Keratinocyte (primary cell): Measurements from ENCODE around the gene TFPI2.

Source experiments
- CTCF ChIP-seq, 3 experiments: IDR thresholded peaks in 1 of 3; conservative IDR thresholded peaks in 1 of 3; optimal IDR thresholded peaks in 1 of 3; 2 replicates in 2 of 3; 3 replicates in 1 of 3; pipeline versions ENCODE3 to v1.5.1; 2011; ENCODE audit warnings: low read length in 3 of 3, mild to moderate bottlenecking in 3 of 3, moderate library complexity in 2 of 3, control low read depth in 1 of 3, inconsistent platforms in 1 of 3; ENCODE audit not compliant: insufficient read depth in 2 of 3; ENCODE audit errors: extremely low read depth in 1 of 3
- EZH2 ChIP-seq: IDR thresholded peaks from one replicate; pipeline ENCODE4 v1.6.1; 2012; ENCODE audit warnings: inconsistent platforms, mild to moderate bottlenecking, low read length, moderate library complexity

- TF ChIP-seq CTCF (optimal IDR thresholded peaks at IDR 0.05 in 1 of 3, IDR thresholded peaks at IDR 0.05 in 1 of 3, conservative IDR thresholded peaks at IDR 0.05 in 1 of 3; ENCODE audit: extremely low read depth in 1 of 3, insufficient read depth in 2 of 3, low read length in 3 of 3) (no peak), EZH2 (no peak)
Measured at GRCh38 chr7:93856323-93856722, 34.2 kb downstream of the TFPI2 start.
